GM12801 (cell line): ENCODE measurements around the gene CEP44.

Experiments used
- CTCF ChIP-seq: IDR thresholded peaks from one replicate; pipeline ENCODE4 v1.5.1; 2011; ENCODE audit warnings: control low read depth; ENCODE audit not compliant: insufficient read length; ENCODE audit errors: extremely low read depth

The CEP44 gene

GRCh38 chr4:174283507-174284471 lies at the start of gene CEP44, which contains the start of gene FBXO8:
Gene CEP44, plus strand, starts transcription at chr4:174283911. Its CDS starts 15,211 bp downstream, at chr4:174299122.
Gene FBXO8, minus strand, starts transcription at chr4:174283667. Its CDS starts 20,575 bp downstream, at chr4:174263092.
- TF ChIP-seq CTCF: no peak

- no peak for TF ChIP-seq CTCF
These were observed 47.4 kb upstream of the CEP44 start for GRCh38 chr4:174236359-174236758.

GRCh38 chr4:174241162-174241561 lies 42.5 kb upstream of the CEP44 start:
- no peak for TF ChIP-seq CTCF

- TF ChIP-seq CTCF: no peak
These were observed 39.3 kb upstream of the CEP44 start for GRCh38 chr4:174244441-174244840.

- no peak for TF ChIP-seq CTCF
These were observed 38.0 kb upstream of the CEP44 start for GRCh38 chr4:174245714-174246113.

GRCh38 chr4:174248407-174248806 lies 35.3 kb upstream of the CEP44 start:
- no peak for TF ChIP-seq CTCF

GRCh38 chr4:174252412-174252811 lies 31.3 kb upstream of the CEP44 start:
- no peak for TF ChIP-seq CTCF
